ENCODE results near the gene RAB17.

GRCh38 chr2:237604960-237605359, 14.4 kb upstream of the RAB17 start:
- TF ChIP-seq, protein P1, sequence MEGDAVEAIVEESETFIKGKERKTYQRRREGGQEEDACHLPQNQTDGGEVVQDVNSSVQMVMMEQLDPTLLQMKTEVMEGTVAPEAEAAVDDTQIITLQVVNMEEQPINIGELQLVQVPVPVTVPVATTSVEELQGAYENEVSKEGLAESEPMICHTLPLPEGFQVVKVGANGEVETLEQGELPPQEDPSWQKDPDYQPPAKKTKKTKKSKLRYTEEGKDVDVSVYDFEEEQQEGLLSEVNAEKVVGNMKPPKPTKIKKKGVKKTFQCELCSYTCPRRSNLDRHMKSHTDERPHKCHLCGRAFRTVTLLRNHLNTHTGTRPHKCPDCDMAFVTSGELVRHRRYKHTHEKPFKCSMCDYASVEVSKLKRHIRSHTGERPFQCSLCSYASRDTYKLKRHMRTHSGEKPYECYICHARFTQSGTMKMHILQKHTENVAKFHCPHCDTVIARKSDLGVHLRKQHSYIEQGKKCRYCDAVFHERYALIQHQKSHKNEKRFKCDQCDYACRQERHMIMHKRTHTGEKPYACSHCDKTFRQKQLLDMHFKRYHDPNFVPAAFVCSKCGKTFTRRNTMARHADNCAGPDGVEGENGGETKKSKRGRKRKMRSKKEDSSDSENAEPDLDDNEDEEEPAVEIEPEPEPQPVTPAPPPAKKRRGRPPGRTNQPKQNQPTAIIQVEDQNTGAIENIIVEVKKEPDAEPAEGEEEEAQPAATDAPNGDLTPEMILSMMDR (IDR thresholded peaks at IDR 0.05; ENCODE audit: borderline replicate concordance, extremely low read depth, low read length, poor library complexity, severe bottlenecking): peak; percentile 11
- TF ChIP-seq EZH2 (IDR thresholded peaks at IDR 0.05; ENCODE audit: borderline replicate concordance, low read depth, low read length, severe bottlenecking): no peak

Data from DND-41 (cell line).